Loucy (cell line): ENCODE results near the gene NDUFAB1.
"Not testable (repeated sequence)": the region's sequence is repeated elsewhere in the genome, so short reads cannot be mapped to it uniquely, and the experiment has no call there.

ENCODE experiments used
- H2AFZ ChIP-seq: fragments of 200-600 bp; sonication (generic); 2 replicates; pipeline ENCODE4 v1.6.0; 2016; ENCODE audit warnings: antibody characterized with exemption, mild to moderate bottlenecking, low read length, moderate library complexity
- H3F3A ChIP-seq: fragments of 200-600 bp; 2 replicates; pipeline ENCODE4 v1.6.0; 2016; ENCODE audit warnings: antibody characterized with exemption, low read depth, mild to moderate bottlenecking
- H3K27me3 ChIP-seq: fragments of 200-600 bp; sonication (generic); 2 replicates; pipeline ENCODE4 v1.6.1; 2014; ENCODE audit warnings: low read length, mild to moderate bottlenecking; ENCODE audit not compliant: insufficient read depth, poor library complexity, severe bottlenecking
- H3K36me3 ChIP-seq: fragments of 200-600 bp; sonication (generic); 2 replicates; pipeline ENCODE4 v1.6.1; 2016; ENCODE audit warnings: low read length; ENCODE audit not compliant: insufficient read depth
- H3K4me1 ChIP-seq: fragments of 200-600 bp; sonication (generic); 2 replicates; pipeline ENCODE4 v1.5.1; 2014; ENCODE audit warnings: low read length, mild to moderate bottlenecking; ENCODE audit not compliant: insufficient read depth, poor library complexity, severe bottlenecking
- H3K4me2 ChIP-seq: fragments of 200-600 bp; sonication (generic); 2 replicates; pipeline ENCODE4 v1.6.0; 2014; ENCODE audit warnings: antibody characterized with exemption, low read length, low read depth, mild to moderate bottlenecking; ENCODE audit not compliant: poor library complexity, severe bottlenecking
- H3K4me3 ChIP-seq: fragments of 200-600 bp; sonication (generic); 2 replicates; pipeline ENCODE4 v1.5.1; 2014; ENCODE audit warnings: low read length, mild to moderate bottlenecking, mixed read lengths; ENCODE audit not compliant: poor library complexity, severe bottlenecking
- H3K79me2 ChIP-seq: fragments of 200-600 bp; sonication (generic); 2 replicates; pipeline ENCODE4 v1.6.1; 2014; ENCODE audit warnings: low read length; ENCODE audit not compliant: insufficient read depth
- H3K9ac ChIP-seq: fragments of 200-600 bp; sonication (generic); 2 replicates; pipeline ENCODE4 v1.6.0; 2014; ENCODE audit warnings: mild to moderate bottlenecking, low read depth, low read length, moderate library complexity; ENCODE audit not compliant: poor library complexity, severe bottlenecking
- H3K9me2 ChIP-seq: fragments of 200-600 bp; sonication (generic); replicated peaks from 2 replicates; pipeline ENCODE4 v1.6.1; 2016; ENCODE audit warnings: low read depth, low read length, mixed read lengths
- H3K9me3 ChIP-seq: fragments of 200-600 bp; sonication (generic); 2 replicates; pipeline ENCODE4 v1.6.1; 2014; ENCODE audit warnings: mild to moderate bottlenecking, antibody characterized with exemption, low read length, low read depth; ENCODE audit not compliant: insufficient read depth
- H4K20me1 ChIP-seq: fragments of 200-600 bp; sonication (generic); 2 replicates; pipeline ENCODE4 v1.6.0; 2014; ENCODE audit warnings: antibody characterized with exemption, low read length, mild to moderate bottlenecking; ENCODE audit not compliant: insufficient read depth, poor library complexity, severe bottlenecking
- CTCF ChIP-seq: fragments of 200-600 bp; sonication (generic); conservative IDR thresholded peaks from 2 replicates; pipeline ENCODE4 v1.5.1; 2014; ENCODE audit warnings: mild to moderate bottlenecking, antibody characterized with exemption, low read length
- EZH2phosphoT487 ChIP-seq: fragments of 200-600 bp; IDR thresholded peaks from 2 replicates; pipeline ENCODE4 v1.6.1; 2018; ENCODE audit warnings: antibody characterized with exemption, mild to moderate bottlenecking, moderate library complexity, borderline replicate concordance

Gene NDUFAB1

GRCh38 chr16:23611936-23612335, 15.8 kb upstream of the NDUFAB1 start:
- Histone ChIP-seq H3K4me1 (no peaks in the 10 kb centered on the region), H3K27me3 (no peaks in the 10 kb centered on the region), H3K79me2 (no peaks in the 10 kb centered on the region), H3F3A (no peaks in the 10 kb centered on the region), H3K9ac (no peak overlapping the region), H3K9me2 (no peaks in the 10 kb centered on the region), H3K4me2 (no peak overlapping the region), H3K9me3 (no peaks in the 10 kb centered on the region), H3K36me3 (peaks cover 18% of the 10 kb centered on the region; the same call in 1 of the 2 replicates), H3K4me3 (no peak overlapping the region), H2AFZ (no peak overlapping the region), H4K20me1 (no peaks in the 10 kb centered on the region)
- no peak for TF ChIP-seq CTCF
- TF ChIP-seq EZH2phosphoT487 = no peak

- not testable (repeated sequence) for H3K4me1 ChIP-seq, H3K4me2 ChIP-seq, H3F3A ChIP-seq, H4K20me1 ChIP-seq, H3K79me2 ChIP-seq, H3K27me3 ChIP-seq, H3K4me3 ChIP-seq, H3K9me2 ChIP-seq, H2AFZ ChIP-seq, H3K9me3 ChIP-seq, H3K9ac ChIP-seq
- peaks cover 19% of the 10 kb centered on the region; the same call in 1 of the 2 replicates for H3K36me3 ChIP-seq
These were observed 14.8 kb upstream of the NDUFAB1 start for GRCh38 chr16:23610905-23611304.

- H3K4me1 ChIP-seq = no peaks in the 10 kb centered on the region
These were observed 13.8 kb upstream of the NDUFAB1 start for GRCh38 chr16:23609929-23610328.

More at GRCh38 chr16:23609929-23610328, 13.8 kb upstream of the NDUFAB1 start:
- no peaks in the 10 kb centered on the region for H3K9me2 ChIP-seq
- no peak overlapping the region for H3K9ac ChIP-seq
- H2AFZ ChIP-seq = no peak overlapping the region
- H3K4me3 ChIP-seq = no peak overlapping the region
- no peak for TF ChIP-seq CTCF
- TF ChIP-seq EZH2phosphoT487 = no peak
- H3K27me3 ChIP-seq = no peaks in the 10 kb centered on the region
- no peaks in the 10 kb centered on the region for H3F3A ChIP-seq
- H3K9me3 ChIP-seq = no peaks in the 10 kb centered on the region
- H4K20me1 ChIP-seq = no peaks in the 10 kb centered on the region
- peaks cover 24% of the 10 kb centered on the region; the same call in 1 of the 2 replicates for H3K36me3 ChIP-seq
- H3K4me2 ChIP-seq = no peak overlapping the region
- no peaks in the 10 kb centered on the region for H3K79me2 ChIP-seq
